ENCODE results near the gene SPINK4.

The SPINK4 gene

DNA sequence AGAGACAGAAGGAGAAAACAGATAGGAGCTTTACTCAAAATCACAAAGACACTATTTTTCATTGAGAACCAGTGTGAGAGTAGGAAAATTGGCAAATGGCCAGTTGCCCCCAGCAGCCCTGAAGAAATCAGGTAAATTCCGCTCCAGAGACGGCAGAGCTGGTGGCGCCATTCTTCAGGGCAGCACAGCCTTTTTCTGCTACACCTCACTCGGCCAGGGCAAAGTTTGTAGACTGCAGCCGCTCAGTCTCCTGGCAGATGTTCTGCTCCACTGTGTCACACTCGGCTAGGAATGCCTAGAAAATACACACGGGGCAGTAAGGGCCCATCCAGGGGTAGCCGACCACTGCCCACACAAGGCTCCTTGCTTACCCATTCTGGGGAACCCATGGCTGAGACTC is 15.0 kb downstream of the SPINK4 start:
- DNase-seq (ENCODE audit: insufficient read length, low spot score) (no peak), FAIRE-seq (no peak)
- no peak for TF ChIP-seq POLR2AphosphoS5 (IDR thresholded peaks at IDR 0.05; ENCODE audit: low read depth, low read length)
- TF ChIP-seq TAF1 (IDR thresholded peaks at IDR 0.05; ENCODE audit: low read depth, low read length) = no peak
- no peak for TF ChIP-seq POLR2A (IDR thresholded peaks at IDR 0.05; ENCODE audit: low read depth, low read length)
- TF ChIP-seq PAX5 (IDR thresholded peaks at IDR 0.05; ENCODE audit: insufficient read depth, low read length, severe bottlenecking) = no peak
- no peak for TF ChIP-seq POU2F2 (IDR thresholded peaks at IDR 0.05; ENCODE audit: low read depth, low read length)
- TF ChIP-seq SPI1 (IDR thresholded peaks at IDR 0.05; ENCODE audit: low read depth, low read length) = no peak

DNA sequence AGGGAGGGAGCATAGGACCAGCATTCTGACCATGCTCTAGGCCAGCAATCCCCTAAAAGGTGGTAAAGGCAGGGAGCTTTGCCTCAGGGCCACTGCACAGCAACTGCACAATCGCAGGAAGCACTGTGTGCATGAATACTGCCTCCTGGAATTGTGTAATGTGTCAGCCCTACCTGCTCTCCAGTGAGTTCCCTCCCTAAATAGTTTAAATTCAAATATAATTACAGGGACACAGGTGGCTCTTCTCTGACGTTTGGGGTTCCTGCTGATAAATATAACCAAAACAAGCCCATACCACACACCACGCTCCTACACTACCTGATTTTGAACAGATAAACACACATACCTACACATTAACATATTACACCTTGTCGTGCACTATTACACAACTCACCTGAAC is 15.5 kb downstream of the SPINK4 start:
- no peak for DNase-seq (ENCODE audit: insufficient read length, low spot score)
- no peak for FAIRE-seq
- TF ChIP-seq SPI1 (IDR thresholded peaks at IDR 0.05; ENCODE audit: low read depth, low read length) = no peak
- no peak for TF ChIP-seq POU2F2 (IDR thresholded peaks at IDR 0.05; ENCODE audit: low read depth, low read length)
- no peak for TF ChIP-seq POLR2A (IDR thresholded peaks at IDR 0.05; ENCODE audit: low read depth, low read length)

DNA sequence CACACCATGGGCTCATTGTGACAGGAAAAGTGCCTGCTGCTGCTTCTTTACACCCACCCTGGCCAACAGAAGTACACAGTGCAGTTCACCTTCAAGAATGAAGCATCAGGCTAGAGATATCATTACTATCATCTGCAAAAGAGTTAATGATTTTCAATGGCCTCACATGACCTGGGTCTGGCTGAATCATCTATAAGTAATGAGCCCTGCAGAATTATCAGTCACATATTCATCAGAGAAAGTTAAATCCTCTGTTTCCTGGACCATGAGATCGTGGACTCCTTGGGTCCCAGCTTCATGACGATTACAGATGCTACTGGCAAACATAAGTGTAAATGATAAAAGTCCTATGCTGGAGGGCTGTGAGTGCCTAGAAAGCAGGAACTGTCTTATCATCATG is 16.3 kb downstream of the SPINK4 start:
- FAIRE-seq = no peak
- TF ChIP-seq POLR2A (IDR thresholded peaks at IDR 0.05; ENCODE audit: low read depth, low read length) (no peak), PAX5 (IDR thresholded peaks at IDR 0.05; ENCODE audit: insufficient read depth, low read length, severe bottlenecking) (no peak), SPI1 (IDR thresholded peaks at IDR 0.05; ENCODE audit: low read depth, low read length) (no peak), POU2F2 (IDR thresholded peaks at IDR 0.05; ENCODE audit: low read depth, low read length) (no peak), TAF1 (IDR thresholded peaks at IDR 0.05; ENCODE audit: low read depth, low read length) (no peak), POLR2AphosphoS5 (IDR thresholded peaks at IDR 0.05; ENCODE audit: low read depth, low read length) (no peak)
- no peak for DNase-seq (ENCODE audit: insufficient read length, low spot score)

DNA sequence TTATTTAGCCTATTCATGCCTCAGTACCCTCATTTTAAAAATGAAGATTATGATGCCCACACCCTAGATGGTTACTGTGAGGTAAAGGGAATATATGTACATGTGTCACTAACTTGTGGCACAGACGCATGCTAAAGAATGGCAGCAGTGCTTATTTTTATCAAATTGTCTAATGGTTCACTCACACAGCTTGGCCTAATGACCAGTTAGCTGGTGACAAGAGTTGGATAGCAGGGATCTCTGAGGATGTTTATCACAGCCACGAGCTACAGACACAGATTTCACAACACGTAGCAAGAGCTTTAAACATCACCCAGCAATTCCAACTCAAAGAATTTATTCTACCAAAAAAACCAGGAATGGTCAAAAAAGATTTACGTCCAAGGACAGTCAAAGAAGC is 17.3 kb downstream of the SPINK4 start:
- FAIRE-seq (no peak), DNase-seq (ENCODE audit: insufficient read length, low spot score) (no peak)
- no peak for TF ChIP-seq POLR2AphosphoS5 (IDR thresholded peaks at IDR 0.05; ENCODE audit: low read depth, low read length)
- no peak for TF ChIP-seq PAX5 (IDR thresholded peaks at IDR 0.05; ENCODE audit: insufficient read depth, low read length, severe bottlenecking)
- no peak for TF ChIP-seq POU2F2 (IDR thresholded peaks at IDR 0.05; ENCODE audit: low read depth, low read length)
- no peak for TF ChIP-seq POLR2A (IDR thresholded peaks at IDR 0.05; ENCODE audit: low read depth, low read length)
- no peak for TF ChIP-seq SPI1 (IDR thresholded peaks at IDR 0.05; ENCODE audit: low read depth, low read length)
- no peak for TF ChIP-seq TAF1 (IDR thresholded peaks at IDR 0.05; ENCODE audit: low read depth, low read length)

DNA sequence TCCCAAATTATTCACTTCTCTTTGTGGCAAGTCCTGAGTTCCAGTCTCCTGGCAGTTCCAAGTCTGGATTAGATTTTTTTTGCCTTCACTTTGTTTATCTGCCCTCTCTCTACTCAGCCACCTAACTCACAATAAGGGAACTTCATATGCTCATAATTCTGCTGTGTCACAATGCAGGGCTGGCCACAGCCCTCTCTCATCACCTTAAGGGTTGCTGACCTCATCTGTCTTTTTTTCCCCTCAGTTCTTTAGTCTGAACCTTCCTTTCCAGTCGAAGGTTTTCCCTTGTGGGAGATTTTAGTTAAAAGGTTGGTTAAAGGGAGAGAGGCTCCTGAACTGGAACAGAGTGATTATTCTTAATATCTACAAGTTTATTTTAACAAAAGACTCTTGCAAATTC is 20.4 kb downstream of the SPINK4 start:
- FAIRE-seq = no peak
- TF ChIP-seq POU2F2 (IDR thresholded peaks at IDR 0.05; ENCODE audit: low read depth, low read length) (no peak), POLR2A (IDR thresholded peaks at IDR 0.05; ENCODE audit: low read depth, low read length) (no peak), SPI1 (IDR thresholded peaks at IDR 0.05; ENCODE audit: low read depth, low read length) (no peak), POLR2AphosphoS5 (IDR thresholded peaks at IDR 0.05; ENCODE audit: low read depth, low read length) (no peak), TAF1 (IDR thresholded peaks at IDR 0.05; ENCODE audit: low read depth, low read length) (no peak), PAX5 (IDR thresholded peaks at IDR 0.05; ENCODE audit: insufficient read depth, low read length, severe bottlenecking) (no peak)
- no peak for DNase-seq (ENCODE audit: insufficient read length, low spot score)

DNA sequence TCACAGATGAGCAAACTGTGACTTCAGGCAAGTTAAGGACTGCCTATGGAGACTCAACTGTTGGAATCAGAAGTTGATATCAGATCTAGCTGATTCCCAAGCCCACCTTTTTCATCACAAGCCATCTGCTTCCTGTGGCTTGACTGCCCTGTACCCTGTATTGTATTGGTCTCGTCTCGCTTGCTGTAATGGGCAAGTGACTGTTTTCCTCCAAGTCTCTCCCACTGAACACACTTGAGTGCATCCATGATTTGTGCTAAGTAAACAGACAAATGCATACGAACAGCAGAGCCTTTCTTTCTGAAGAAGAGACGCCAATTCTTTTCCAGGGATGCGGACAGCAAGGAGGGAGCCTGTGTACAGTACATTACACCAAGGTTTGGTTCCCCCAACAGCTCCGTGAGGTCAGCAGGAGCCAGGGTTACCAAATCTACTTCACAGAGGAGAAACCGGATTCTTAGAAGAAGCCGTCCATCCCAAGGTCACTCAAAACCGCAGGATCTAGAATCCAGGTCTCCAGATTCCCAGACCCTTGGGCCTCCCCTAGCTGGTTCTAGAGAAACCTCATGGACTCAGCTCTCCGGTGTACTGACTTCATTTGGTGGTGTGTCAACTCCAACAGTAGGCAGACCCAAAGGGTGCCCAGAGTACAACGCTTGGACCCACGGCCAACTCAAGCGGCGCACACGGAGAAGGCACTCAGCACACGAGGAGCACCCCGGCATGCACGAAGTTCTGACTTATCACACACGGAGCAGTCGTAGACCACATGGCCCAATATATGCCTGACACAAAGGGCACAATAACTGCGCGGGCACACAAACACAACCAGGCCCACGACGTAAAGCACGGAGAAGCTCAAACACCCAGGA is 23.4 kb downstream of the SPINK4 start:
- FAIRE-seq (peak; percentile 88), DNase-seq (ENCODE audit: insufficient read length, low spot score) (no peak)
- no peak for TF ChIP-seq PAX5 (IDR thresholded peaks at IDR 0.05; ENCODE audit: insufficient read depth, low read length, severe bottlenecking)
- no peak for TF ChIP-seq SPI1 (IDR thresholded peaks at IDR 0.05; ENCODE audit: low read depth, low read length)
- TF ChIP-seq POU2F2 (IDR thresholded peaks at IDR 0.05; ENCODE audit: low read depth, low read length) = no peak
- no peak for TF ChIP-seq POLR2A (IDR thresholded peaks at IDR 0.05; ENCODE audit: low read depth, low read length)
- TF ChIP-seq TAF1 (IDR thresholded peaks at IDR 0.05; ENCODE audit: low read depth, low read length) = no peak

DNA sequence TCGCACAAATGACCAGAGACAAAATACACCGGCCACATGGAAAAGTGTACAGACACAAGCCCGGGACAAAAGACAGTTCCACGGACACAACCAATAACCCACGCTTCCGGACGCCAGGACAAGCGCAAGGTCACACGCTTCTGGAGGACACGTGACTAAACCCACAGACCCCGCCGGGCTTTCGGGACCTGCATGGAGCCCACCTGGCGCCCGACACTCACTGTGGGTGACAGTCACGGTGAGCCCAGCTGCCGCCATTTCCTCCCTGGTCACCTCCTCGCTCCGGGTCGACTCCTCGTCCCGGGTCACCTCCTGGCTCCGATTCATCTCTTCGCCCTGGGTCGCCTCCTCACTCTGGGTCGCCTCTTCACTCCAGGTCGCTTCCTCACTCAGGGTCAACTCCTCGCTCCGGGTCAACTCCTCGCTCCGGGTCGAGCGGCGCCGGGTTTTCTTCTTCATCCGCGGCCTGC is 24.1 kb downstream of the SPINK4 start:
- FAIRE-seq (no peak), DNase-seq (ENCODE audit: insufficient read length, low spot score) (peak; percentile 34)
- no peak for TF ChIP-seq POLR2AphosphoS5 (IDR thresholded peaks at IDR 0.05; ENCODE audit: low read depth, low read length)
- no peak for TF ChIP-seq SPI1 (IDR thresholded peaks at IDR 0.05; ENCODE audit: low read depth, low read length)
- TF ChIP-seq POLR2A (IDR thresholded peaks at IDR 0.05; ENCODE audit: low read depth, low read length) = peak; percentile 56; the same call in 1 of the 2 replicates
- no peak for TF ChIP-seq POU2F2 (IDR thresholded peaks at IDR 0.05; ENCODE audit: low read depth, low read length)

DNA sequence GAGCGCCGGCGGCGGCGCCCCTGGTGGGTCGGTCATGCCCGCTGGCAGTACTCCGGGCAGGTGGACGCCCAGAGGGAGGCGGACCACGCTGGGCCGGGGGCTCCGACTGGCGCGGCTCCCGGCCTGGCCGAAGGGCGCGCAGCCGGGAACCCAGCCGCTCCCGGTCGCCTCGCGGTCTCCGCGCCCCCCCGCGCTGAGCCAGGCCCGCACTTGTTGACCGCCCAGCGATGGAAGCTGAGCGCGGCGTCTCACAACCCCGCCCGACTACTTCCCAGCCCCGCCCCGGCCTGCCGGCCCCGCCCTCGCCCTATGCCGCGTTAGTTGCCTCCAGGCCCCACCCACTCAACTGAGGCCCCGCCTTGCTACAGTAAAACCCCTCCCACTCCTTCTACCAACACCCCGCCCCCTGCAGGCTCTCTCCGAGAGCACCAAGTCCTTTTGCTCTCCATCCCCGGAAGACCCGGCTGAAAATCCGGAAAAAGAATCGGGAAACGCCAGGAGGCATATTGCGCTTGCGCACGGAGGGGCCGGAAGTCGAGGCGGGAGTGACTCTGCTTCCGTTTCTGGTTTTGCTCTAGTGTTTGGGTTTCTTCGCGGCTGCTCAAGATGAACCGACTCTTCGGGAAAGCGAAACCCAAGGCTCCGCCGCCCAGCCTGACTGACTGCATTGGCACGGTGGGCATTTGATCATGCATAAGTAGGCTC is 24.7 kb downstream of the SPINK4 start, which contains the start of the genes BAG1 and CHMP5:
BAG1 (minus strand) TSS at position 236 of the 705 bp plus-strand sequence.
CHMP5 (plus strand) TSS at position 577 of the 705 bp plus-strand sequence; CDS start at position 607, 30 bp downstream.
- peak; percentile 89 for DNase-seq (ENCODE audit: insufficient read length, low spot score)
- peak; percentile 89 for FAIRE-seq
- peak; percentile 62; the same call in 1 of the 2 replicates for TF ChIP-seq POLR2A (IDR thresholded peaks at IDR 0.05; ENCODE audit: low read depth, low read length)
- no peak for TF ChIP-seq PAX5 (IDR thresholded peaks at IDR 0.05; ENCODE audit: insufficient read depth, low read length, severe bottlenecking)
- 0 out of 2 replicates have a peak, but pooled peaks have one; percentile 21 for TF ChIP-seq SPI1 (IDR thresholded peaks at IDR 0.05; ENCODE audit: low read depth, low read length)
- TF ChIP-seq POLR2AphosphoS5 (IDR thresholded peaks at IDR 0.05; ENCODE audit: low read depth, low read length) = peak; percentile 71; the same call in 1 of the 2 replicates

DNA sequence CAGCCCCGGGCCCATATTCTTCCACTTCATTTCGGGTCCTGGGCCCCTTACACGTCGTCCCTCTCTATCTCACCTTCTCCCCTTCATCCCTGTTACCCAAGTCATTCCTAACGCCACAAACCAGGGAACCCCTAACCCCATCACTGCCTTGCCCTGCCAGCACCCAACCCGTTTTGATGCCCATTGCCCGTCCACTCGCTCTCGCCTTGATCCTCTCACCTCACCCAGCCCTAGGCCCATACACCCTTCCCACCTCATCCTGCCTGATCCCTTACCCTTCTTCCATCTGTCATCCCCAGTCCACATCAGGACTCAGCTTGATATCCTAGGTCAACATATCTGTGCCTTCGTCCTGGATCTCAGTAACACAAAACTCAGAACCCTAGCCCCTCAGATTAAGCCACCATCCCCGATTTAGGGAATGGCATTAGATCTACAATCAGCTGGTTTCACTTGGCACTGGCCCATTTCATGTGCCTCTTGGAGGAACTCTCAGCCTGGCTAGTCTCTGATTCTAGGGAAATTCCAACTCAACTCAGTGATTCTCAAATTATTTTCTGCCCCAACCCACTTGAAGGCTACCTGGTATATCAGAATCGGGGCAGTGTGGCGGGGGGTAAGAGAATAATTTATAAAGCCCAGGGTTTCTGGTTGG is 25.4 kb downstream of the SPINK4 start:
- no peak for FAIRE-seq
- DNase-seq (ENCODE audit: insufficient read length, low spot score) = no peak

More for the DNA sequence above, 25.4 kb downstream of the SPINK4 start:
- TF ChIP-seq POLR2A (IDR thresholded peaks at IDR 0.05; ENCODE audit: low read depth, low read length) = 0 out of 2 replicates have a peak, but pooled peaks have one; percentile 3
- TF ChIP-seq POLR2AphosphoS5 (IDR thresholded peaks at IDR 0.05; ENCODE audit: low read depth, low read length) = peak; percentile 19; the same call in 1 of the 2 replicates
- no peak for TF ChIP-seq SPI1 (IDR thresholded peaks at IDR 0.05; ENCODE audit: low read depth, low read length)
